HG03135 (cell line): ENCODE results near the gene MSRB3.
"Not testable (repeated sequence)": the region's sequence is repeated elsewhere in the genome, so short reads cannot be mapped to it uniquely, and the experiment has no call there.

ENCODE experiments used
- ATAC-seq: cut with Tn5 transposase; IDR thresholded peaks from one replicate; pipeline ENCODE4 v1.9.1; 2021; ENCODE audit warnings: mild to moderate bottlenecking, moderate library complexity; ENCODE audit not compliant: unreplicated experiment

The MSRB3 gene

DNA sequence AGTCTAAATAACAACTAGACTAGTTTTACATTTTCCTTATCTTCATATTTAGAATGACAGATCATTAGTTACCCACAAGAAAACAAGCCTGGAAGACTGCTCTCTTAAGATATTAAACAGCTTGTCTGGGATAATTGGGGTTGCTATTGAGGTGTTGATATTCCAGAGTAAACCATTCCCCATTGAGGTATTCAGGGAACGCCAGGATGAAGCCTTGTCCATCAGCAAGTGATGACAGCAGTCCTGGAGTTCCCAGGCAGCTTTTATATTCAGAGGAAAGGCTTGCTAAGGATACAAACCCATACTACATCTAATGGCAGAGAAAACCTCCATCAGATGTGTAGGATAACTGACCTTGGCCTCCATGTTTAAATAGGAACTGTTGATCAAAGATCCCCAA lies 168.4 kb downstream of the MSRB3 start:
- no peak for ATAC-seq

- no peak for ATAC-seq
Observed at GRCh38 chr12:65449400-65449799, 170.9 kb downstream of the MSRB3 start.

DNA sequence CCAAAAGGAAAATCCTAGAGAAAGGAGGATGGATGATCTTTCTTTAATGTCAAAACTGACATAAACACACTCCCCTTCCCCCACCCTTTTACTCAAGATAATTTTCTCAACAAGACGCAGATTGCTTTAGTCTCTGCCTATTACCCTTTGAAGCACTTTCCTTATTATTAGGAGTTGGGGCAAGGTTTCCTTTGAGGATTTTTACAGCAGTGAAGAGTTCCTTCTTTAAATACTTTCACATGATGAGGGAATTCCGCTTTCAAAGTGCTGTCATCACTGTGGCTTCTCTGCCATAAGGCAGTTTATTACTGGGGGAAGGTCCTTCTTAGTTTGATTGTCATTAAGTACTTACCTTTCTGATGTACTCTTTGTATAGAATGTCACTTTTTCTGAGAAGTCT lies 172.1 kb downstream of the MSRB3 start:
- ATAC-seq, result no peak

DNA sequence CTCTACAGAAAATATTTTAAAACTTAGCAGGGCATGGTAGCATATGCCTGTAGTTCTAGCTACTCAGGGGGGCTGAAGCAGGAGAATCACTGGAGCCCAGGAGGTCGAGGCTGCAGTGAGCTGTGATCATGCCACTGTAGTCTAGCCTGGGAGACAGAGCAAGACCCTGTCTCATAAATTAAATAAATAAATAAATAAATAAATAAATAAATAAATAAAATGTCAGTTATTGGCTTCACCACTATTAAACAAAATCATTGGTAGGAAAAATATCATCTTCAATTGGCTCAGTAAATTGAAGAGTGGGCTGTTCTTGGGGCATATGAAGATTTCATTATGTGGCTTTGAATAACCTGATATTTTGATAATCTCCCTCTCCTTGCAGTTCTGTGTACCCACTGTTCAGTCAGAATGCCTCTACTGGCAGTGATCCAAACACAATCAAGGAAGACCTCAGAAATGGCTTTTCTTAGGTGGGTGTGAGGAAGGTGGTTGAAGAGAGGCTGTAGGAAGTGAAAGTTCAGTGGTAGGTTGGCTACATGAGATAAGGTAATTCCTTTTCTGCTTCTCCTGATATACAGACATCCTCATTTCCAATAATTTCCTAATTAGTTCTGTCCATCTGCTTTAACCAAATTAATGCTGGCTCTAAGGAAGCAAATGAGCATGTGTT lies 175.8 kb downstream of the MSRB3 start:
- no peak for ATAC-seq

- ATAC-seq, result not testable (repeated sequence)
Observed at GRCh38 chr12:65457341-65457740, 178.9 kb downstream of the MSRB3 start.

DNA sequence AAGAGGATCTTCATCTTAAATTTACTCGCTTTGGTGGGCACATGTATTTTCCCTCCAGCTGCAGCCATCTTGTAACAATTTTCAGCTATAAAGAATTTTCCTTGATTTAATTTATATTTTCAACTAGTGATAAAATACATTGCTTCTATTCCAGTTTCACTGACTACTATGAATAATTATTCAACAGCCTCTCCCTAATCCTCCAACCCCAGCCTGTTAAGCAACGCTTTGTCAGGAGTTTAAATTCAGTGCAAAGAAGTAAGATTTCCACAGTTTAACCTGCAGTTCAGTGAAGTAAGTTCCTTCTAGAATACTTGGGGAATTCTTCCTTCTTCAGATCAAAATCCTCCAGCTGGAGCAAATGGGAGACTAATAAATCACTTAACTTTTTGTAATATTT lies 180.2 kb downstream of the MSRB3 start:
- ATAC-seq, result no peak

GRCh38 chr12:65459545-65459944 lies 181.1 kb downstream of the MSRB3 start:
- ATAC-seq, result no peak

- ATAC-seq, result no peak
Observed at GRCh38 chr12:65460063-65460462, 181.6 kb downstream of the MSRB3 start.

GRCh38 chr12:65461017-65461416 lies 182.5 kb downstream of the MSRB3 start:
- ATAC-seq, result no peak

- ATAC-seq, result no peak
Observed at GRCh38 chr12:65462484-65462883, 184.0 kb downstream of the MSRB3 start.

GRCh38 chr12:65463082-65463481 lies 184.6 kb downstream of the MSRB3 start:
- no peak for ATAC-seq

DNA sequence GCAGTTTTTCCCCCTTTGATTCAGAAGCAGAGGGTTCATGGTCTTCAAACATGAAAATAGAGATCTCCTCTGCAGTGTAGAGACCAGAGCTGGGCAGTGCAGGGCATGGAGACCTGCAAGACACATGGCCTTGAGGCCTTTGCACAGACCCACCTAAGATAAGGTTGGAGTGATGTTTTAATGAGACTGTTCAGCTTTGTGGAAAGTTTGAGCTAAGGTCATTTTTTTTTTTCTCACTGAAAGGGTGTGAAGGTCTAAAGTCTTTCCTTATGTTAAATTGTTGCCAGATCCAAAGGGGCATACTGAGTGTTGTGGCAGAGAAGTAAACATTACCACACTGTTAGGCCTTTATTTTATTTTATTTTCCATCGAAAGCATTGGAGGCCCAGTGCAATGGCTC lies 185.1 kb downstream of the MSRB3 start:
- ATAC-seq, result no peak

- no peak for ATAC-seq
Observed at GRCh38 chr12:65464930-65465329, 186.4 kb downstream of the MSRB3 start.

GRCh38 chr12:65465766-65466547 lies 187.5 kb downstream of the MSRB3 start:
- ATAC-seq, result no peak

- no peak for ATAC-seq
Observed at GRCh38 chr12:65466911-65467310, 188.4 kb downstream of the MSRB3 start.

- ATAC-seq, result no peak
Observed at GRCh38 chr12:65470256-65470655, 191.8 kb downstream of the MSRB3 start.

- ATAC-seq, result no peak
Observed at GRCh38 chr12:65472079-65472478, 193.6 kb downstream of the MSRB3 start.

- ATAC-seq, result no peak
Observed at GRCh38 chr12:65474831-65475230, 196.3 kb downstream of the MSRB3 start.

GRCh38 chr12:65477721-65478120 lies 199.2 kb downstream of the MSRB3 start:
- no peak for ATAC-seq

DNA sequence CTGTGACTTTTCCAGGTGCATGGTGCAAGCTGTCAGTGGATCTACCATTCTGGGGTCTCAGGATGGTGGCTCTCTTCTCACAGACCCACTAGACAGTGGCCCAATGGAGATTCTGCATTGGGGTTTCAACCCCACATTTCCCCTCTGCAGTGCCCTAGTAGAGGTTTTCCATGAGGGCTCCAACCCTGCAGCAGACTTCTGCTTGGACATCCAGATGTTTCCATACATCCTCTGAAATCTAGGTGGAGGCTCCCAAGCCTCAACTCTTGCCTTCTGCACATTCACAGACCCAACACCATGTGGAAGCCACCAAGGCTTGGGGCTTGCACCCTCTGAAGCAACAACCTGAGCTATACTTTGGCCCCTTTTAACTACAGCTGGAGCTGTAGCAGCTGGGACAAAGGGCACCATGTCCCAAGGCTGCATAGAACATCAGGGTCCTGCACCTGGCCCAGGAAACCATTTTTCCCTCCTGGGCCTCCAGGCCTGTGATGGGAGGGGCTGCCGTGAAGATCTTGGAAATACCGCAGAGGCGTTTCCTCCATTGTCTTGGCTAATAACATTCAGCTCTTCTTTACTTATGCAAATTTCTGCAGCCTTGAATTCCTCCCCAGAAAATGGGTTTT lies 205.5 kb downstream of the MSRB3 start:
- not testable (repeated sequence) for ATAC-seq

DNA sequence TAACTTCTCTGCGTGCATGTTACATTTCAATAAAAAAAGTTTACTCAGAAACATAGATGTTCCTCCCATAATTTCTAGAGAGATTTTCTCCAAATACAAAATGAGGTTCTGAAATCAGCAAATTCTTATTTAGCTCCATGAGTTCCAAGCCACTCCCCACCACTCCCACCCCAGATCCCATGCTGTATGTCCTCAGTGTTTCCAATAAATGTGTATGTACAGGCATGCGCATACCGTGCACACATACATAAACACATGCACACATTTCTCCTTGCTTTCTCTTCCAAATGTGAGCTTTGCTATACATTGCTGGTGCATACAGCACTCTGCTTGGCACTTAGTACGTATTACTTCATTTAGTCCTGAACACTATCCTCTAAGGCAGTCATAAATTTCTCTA lies 209.7 kb downstream of the MSRB3 start:
- no peak for ATAC-seq

GRCh38 chr12:65490250-65490649 lies 211.8 kb downstream of the MSRB3 start:
- ATAC-seq, result no peak
